ENCODE results near the gene CANX.
"Not testable (repeated sequence)": the region's sequence is repeated elsewhere in the genome, so short reads cannot be mapped to it uniquely, and the experiment has no call there.

Gene CANX

GRCh38 chr5:179732412-179732917 is 33.7 kb downstream of the CANX start, which contains the start of gene MAML1:
Gene MAML1, plus strand, starts transcription at chr5:179732822. Its CDS starts 291 bp downstream, at chr5:179733113.
- peaks cover 59 to 65% of the 10 kb centered on the region in 2 experiments for H3K4me1 ChIP-seq (ENCODE audit: control insufficient read depth in 1 of 2, insufficient read depth in 1 of 2, low read depth in 1 of 2, low read length in 1 of 2)
- peak within 1 kb of the TSS; percentile 72 to 84 for H3K4me3 ChIP-seq (ENCODE audit: low read depth in 1 of 2, low read length in 1 of 2)
- peak within 1 kb of the TSS; percentile 98 for H3K27ac ChIP-seq
- H3K27me3 ChIP-seq: no peaks in the 10 kb centered on the region
- TF ChIP-seq CTCF (IDR thresholded peaks at IDR 0.05): peak; percentile 47
- no peaks in the 10 kb centered on the region for H3K36me3 ChIP-seq
- no peaks in the 10 kb centered on the region for H3K9me3 ChIP-seq

GRCh38 chr5:179732918-179733771 is 34.4 kb downstream of the CANX start:
- no peak for TF ChIP-seq CTCF (IDR thresholded peaks at IDR 0.05)
- Histone ChIP-seq H3K4me1 (ENCODE audit: control insufficient read depth in 1 of 2, insufficient read depth in 1 of 2, low read depth in 1 of 2, low read length in 1 of 2) (peaks cover 55 to 61% of the 10 kb centered on the region in 2 experiments), H3K27ac (peak overlapping the region; percentile 98), H3K9me3 (no peaks in the 10 kb centered on the region), H3K36me3 (no peaks in the 10 kb centered on the region), H3K4me3 (ENCODE audit: low read depth in 1 of 2, low read length in 1 of 2) (peak overlapping the region; percentile 72 to 84), H3K27me3 (no peaks in the 10 kb centered on the region)

GRCh38 chr5:179733772-179734126 is 35.0 kb downstream of the CANX start:
- H3K4me1 ChIP-seq (ENCODE audit: control insufficient read depth in 1 of 2, insufficient read depth in 1 of 2, low read depth in 1 of 2, low read length in 1 of 2): peaks cover 55 to 61% of the 10 kb centered on the region in 2 experiments

GRCh38 chr5:179734536-179735164 is 35.9 kb downstream of the CANX start:
- Histone ChIP-seq H3K4me1 (ENCODE audit: control insufficient read depth in 1 of 2, insufficient read depth in 1 of 2, low read depth in 1 of 2, low read length in 1 of 2) (peaks cover 46 to 55% of the 10 kb centered on the region in 2 experiments), H3K9me3 (no peaks in the 10 kb centered on the region), H3K36me3 (no peaks in the 10 kb centered on the region), H3K27me3 (no peaks in the 10 kb centered on the region), H3K4me3 (ENCODE audit: low read depth in 1 of 2, low read length in 1 of 2) (peak overlapping the region; percentile 72 to 84), H3K27ac (peak overlapping the region; percentile 98)
- no peak for TF ChIP-seq CTCF (IDR thresholded peaks at IDR 0.05)

More at GRCh38 chr5:179733772-179734126, 35.0 kb downstream of the CANX start:
- Histone ChIP-seq H3K9me3 (no peaks in the 10 kb centered on the region), H3K36me3 (no peaks in the 10 kb centered on the region), H3K27me3 (no peaks in the 10 kb centered on the region), H3K27ac (peak overlapping the region; percentile 98), H3K4me3 (ENCODE audit: low read depth in 1 of 2, low read length in 1 of 2) (peak overlapping the region; percentile 72 to 84)
- no peak for TF ChIP-seq CTCF (IDR thresholded peaks at IDR 0.05)

GRCh38 chr5:179738742-179739141 is 40.0 kb downstream of the CANX start:
- Histone ChIP-seq H3K4me1 (ENCODE audit: control insufficient read depth in 1 of 2, insufficient read depth in 1 of 2, low read depth in 1 of 2, low read length in 1 of 2) (peaks cover 22 to 25% of the 10 kb centered on the region in 2 experiments), H3K36me3 (no peaks in the 10 kb centered on the region), H3K27ac (peak overlapping the region; percentile 22), H3K9me3 (no peaks in the 10 kb centered on the region), H3K27me3 (no peaks in the 10 kb centered on the region), H3K4me3 (ENCODE audit: low read depth in 1 of 2, low read length in 1 of 2) (no peak overlapping the region)
- no peak for TF ChIP-seq CTCF (IDR thresholded peaks at IDR 0.05)

- H3K27me3 ChIP-seq; H3K4me3 ChIP-seq (ENCODE audit: low read depth in 1 of 2, low read length in 1 of 2); H3K27ac ChIP-seq; H3K9me3 ChIP-seq; H3K36me3 ChIP-seq: not testable (repeated sequence)
- peaks cover 17 to 21% of the 10 kb centered on the region in 2 experiments for H3K4me1 ChIP-seq (ENCODE audit: control insufficient read depth in 1 of 2, insufficient read depth in 1 of 2, low read depth in 1 of 2, low read length in 1 of 2)
These were observed 45.3 kb downstream of the CANX start for GRCh38 chr5:179744106-179744505.

Data from neutrophil (primary cell).